HS-5 (cell line): ENCODE measurements around the gene HHIP.
A peak's percentile ranks its signal among the peaks of the same experiment; 100 is the strongest.
"Not testable (repeated sequence)": the region's sequence is repeated elsewhere in the genome, so short reads cannot be mapped to it uniquely, and the experiment has no call there.

ENCODE experiments used
- DNase-seq: peaks from one replicate; pipeline ENCODE4 v3.0.0-alpha.2; 2012; ENCODE audit warnings: low read depth

HHIP gene

GRCh38 chr4:144748814-144749555 lies 103.0 kb downstream of the HHIP start:
- DNase-seq = no peak

DNA sequence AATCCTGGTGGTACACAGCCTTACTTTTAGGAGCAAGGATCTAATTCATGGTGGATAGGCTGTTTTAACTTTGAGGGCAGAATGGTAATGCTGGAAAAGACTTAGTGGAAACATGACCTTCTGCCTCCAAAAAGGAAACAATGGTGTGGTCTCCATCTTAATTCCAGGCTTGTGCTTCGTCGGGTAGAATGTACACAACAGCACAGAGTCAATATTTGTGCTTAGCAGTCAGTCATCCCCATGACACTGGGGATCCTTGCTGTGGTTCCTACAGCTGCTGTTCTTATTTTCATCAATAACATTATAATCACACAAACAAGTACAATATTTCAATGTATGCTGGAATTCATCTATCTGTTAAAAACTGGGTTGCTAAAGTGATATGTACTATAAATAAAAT lies 104.4 kb downstream of the HHIP start:
- no peak for DNase-seq

DNA sequence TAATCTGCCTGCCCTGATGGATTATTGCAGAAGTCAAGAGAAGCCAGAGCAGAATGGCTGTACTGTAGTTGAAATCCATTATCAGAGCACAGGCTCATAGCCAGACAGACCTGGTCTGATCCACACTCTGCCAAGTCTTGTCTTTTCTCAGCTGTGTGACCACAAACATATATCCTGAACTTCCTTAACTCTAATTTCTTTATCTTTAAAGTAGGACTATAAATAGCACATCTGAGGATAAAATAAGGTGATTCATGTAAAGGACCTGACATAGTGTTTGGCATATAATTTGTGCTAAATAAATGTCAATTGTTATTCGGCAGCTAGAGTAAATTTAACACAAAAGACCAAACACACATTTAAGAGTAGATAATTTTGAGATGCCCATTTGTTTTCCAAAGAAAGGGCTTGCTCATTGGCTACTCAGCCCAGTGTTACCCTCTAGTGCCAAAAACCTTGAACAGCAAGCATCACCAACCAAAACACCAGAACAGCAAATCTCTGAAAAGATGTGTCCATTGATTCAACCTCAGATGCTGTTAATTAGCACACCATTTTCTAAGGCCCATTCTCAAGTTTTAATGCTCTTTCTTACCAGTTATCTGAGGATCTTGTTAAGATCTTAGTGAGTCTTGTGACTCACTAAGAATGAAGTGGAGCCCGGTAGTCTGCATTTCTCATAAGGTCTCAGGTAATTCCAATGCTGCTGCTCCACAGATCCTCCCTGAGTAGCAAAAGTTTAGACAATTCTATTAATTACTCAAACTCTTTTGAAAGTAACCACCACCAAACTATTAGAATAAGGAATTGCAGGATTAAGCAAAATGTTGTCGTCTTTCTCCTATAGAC lies 108.8 kb downstream of the HHIP start:
- DNase-seq = no peak

DNA sequence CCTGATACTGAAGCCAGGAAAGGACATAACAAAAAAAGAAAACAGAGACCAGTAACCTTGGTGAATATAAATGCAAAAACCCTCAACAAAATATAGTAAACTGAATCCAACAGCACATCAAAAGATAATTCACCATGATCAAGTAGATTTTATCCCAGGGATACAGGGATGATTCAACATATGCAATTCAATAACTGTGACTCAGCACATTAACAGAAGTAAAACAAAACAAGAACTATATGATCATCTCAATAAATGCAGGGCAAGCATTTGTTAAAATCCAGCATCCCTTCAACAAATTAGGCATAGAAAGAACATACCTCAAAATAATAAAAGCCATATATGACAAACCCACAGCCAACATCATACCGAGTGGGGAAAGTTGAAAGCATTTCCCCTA lies 112.0 kb downstream of the HHIP start:
- no peak for DNase-seq

GRCh38 chr4:144768809-144769208 lies 122.9 kb downstream of the HHIP start:
- not testable (repeated sequence) for DNase-seq

DNA sequence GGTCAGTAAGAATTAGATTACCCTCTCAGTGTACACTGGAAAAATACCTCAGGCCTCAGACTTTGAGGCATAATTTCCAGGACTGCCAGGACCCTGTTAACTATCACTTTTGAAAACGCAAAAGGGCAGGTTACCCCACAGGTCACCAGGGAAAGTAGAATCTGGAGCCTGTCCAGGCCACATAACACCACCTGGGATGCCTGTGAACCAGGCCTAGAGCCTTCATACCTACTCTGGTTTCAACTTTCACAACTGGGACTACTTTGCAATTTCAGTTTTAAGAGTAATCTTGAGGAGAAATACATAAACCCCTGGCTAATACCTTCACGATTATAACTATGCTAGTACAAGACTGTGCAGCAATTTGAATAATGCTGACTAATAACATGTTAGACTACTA lies 132.4 kb downstream of the HHIP start:
- DNase-seq = no peak

- no peak for DNase-seq
Observed at GRCh38 chr4:144782345-144782744, 136.4 kb downstream of the HHIP start.

DNA sequence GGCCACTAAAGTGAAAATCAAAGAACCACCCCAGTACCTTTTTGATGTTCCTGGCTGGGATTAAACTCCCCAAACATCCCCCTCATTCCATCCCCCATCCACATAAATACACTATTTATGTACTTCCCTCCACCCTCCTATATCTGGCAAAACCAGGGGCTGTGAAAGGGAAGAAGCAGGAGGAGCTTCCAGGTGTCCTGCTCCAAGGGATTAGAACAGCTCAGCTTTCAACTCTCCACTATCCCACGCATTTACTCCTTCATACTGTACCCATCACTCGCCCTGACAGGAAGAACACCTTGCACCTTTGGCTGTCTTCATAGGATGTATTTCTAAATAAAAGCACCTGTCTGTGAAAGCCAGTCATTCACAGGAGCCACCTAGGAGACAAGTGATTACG lies 140.0 kb downstream of the HHIP start:
- DNase-seq = no peak

- DNase-seq = peak; percentile 15
Observed at GRCh38 chr4:144787365-144788258, 141.7 kb downstream of the HHIP start.

DNA sequence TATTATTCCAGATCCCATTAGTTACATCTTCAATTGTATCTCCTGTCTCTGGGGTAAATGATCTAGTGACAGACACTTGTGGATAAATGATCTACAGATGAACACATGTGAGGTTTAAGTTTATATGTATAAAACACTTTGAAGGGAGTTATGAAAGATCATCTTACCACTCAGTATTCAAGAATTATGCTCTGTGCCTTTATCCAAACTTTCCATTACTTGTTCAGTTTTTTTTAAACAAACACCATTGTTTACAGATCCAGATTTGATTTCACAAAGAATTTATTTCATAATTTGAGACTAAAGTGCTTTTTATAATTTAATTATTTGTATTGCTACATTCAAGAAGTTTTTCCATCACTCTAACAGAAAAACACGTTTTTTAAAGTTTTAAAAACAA lies 142.5 kb downstream of the HHIP start:
- no peak for DNase-seq

DNA sequence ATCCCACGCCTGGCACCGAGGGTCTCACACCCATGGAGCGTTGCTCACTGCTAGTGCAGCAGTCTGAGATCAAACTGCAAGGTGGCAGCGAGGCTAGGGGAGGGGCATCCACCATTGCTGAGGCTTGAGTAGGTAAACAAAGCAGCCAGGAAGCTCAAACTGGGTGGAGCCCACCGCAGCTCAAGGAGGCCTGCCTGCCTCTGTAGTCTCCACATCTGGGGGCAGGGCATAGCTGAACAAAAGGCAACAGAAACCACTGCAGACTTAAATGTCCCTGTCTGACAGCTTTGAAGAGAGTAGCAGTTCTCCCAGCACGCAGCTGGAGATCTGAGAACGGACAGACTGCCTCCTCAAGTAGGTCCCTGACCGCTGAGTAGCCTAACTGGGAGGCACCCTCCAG lies 146.0 kb downstream of the HHIP start:
- DNase-seq = not testable (repeated sequence)
